Karpas-422 (cell line): ENCODE measurements around the gene TRABD2B. TPM values are rescaled to one million over a fixed set of nuclear protein-coding genes. Genes with fewer than 3 reads are reported as not detected.

ENCODE experiments used
- DNase-seq: peaks from one replicate; pipeline ENCODE4 v3.0.0-alpha.2; 2015
- H2AFZ ChIP-seq: fragments of 200-600 bp; sonication (generic); 2 replicates; pipeline ENCODE4 v1.6.1; 2014; ENCODE audit warnings: antibody characterized with exemption, low read length, mixed read lengths
- H3K27ac ChIP-seq: fragments of 200-600 bp; sonication (generic); 2 replicates; pipeline ENCODE4 v1.5.1; 2014; ENCODE audit warnings: mild to moderate bottlenecking, low read length, moderate library complexity
- H3K27me3 ChIP-seq: fragments of 200-600 bp; sonication (generic); 2 replicates; pipeline ENCODE4 v1.6.1; 2014; ENCODE audit warnings: low read length, mixed read lengths
- H3K36me3 ChIP-seq: fragments of 200-600 bp; sonication (generic); 2 replicates; pipeline ENCODE4 v1.6.1; 2014; ENCODE audit warnings: low read length, mixed read lengths; ENCODE audit not compliant: insufficient read depth
- H3K4me1 ChIP-seq: fragments of 200-600 bp; sonication (generic); 2 replicates; pipeline ENCODE4 v1.6.1; 2014; ENCODE audit warnings: mild to moderate bottlenecking, low read length, mixed read lengths
- H3K4me2 ChIP-seq: fragments of 200-600 bp; sonication (generic); 2 replicates; pipeline ENCODE4 v1.6.1; 2014; ENCODE audit warnings: low read length, low read depth, mild to moderate bottlenecking; ENCODE audit not compliant: poor library complexity, severe bottlenecking
- H3K4me3 ChIP-seq: fragments of 200-600 bp; sonication (generic); 2 replicates; pipeline ENCODE4 v1.5.1; 2014; ENCODE audit warnings: mild to moderate bottlenecking, antibody characterized with exemption, low read length, mixed read lengths
- H3K79me2 ChIP-seq: fragments of 200-600 bp; sonication (generic); 2 replicates; pipeline ENCODE4 v1.6.1; 2014; ENCODE audit warnings: mild to moderate bottlenecking, low read length, mixed read lengths
- H3K9ac ChIP-seq: fragments of 200-600 bp; sonication (generic); 2 replicates; pipeline ENCODE4 v1.6.0; 2014; ENCODE audit warnings: low read length
- H3K9me2 ChIP-seq: fragments of 200-600 bp; sonication (generic), shearing (Covaris generic); replicated peaks from 2 replicates; pipeline ENCODE4 v1.6.0; 2014; ENCODE audit warnings: mild to moderate bottlenecking, low read length, moderate library complexity; ENCODE audit not compliant: insufficient read depth
- H3K9me3 ChIP-seq: fragments of 300-700, 200-600 bp; sonication (generic); 2 replicates; pipeline ENCODE4 v1.6.1; 2014; ENCODE audit warnings: low read length, mixed read lengths
- H4K20me1 ChIP-seq: fragments of 200-600 bp; sonication (generic); 2 replicates; pipeline ENCODE4 v1.6.1; 2014; ENCODE audit warnings: mild to moderate bottlenecking, antibody characterized with exemption, low read length, low read depth; ENCODE audit not compliant: insufficient read depth
- total RNA-seq: library from RNA; depleted of rRNA; stranded (reverse); fragments of >200 nt; shearing (Covaris generic); gene quantifications from 2 replicates; pipeline ENCODE4 v1.2.3, GENCODE V29; 2014; ENCODE audit warnings: low replicate concordance

The TRABD2B gene
- total RNA-seq, 1 experiment from 2014 or later = not detected

DNA sequence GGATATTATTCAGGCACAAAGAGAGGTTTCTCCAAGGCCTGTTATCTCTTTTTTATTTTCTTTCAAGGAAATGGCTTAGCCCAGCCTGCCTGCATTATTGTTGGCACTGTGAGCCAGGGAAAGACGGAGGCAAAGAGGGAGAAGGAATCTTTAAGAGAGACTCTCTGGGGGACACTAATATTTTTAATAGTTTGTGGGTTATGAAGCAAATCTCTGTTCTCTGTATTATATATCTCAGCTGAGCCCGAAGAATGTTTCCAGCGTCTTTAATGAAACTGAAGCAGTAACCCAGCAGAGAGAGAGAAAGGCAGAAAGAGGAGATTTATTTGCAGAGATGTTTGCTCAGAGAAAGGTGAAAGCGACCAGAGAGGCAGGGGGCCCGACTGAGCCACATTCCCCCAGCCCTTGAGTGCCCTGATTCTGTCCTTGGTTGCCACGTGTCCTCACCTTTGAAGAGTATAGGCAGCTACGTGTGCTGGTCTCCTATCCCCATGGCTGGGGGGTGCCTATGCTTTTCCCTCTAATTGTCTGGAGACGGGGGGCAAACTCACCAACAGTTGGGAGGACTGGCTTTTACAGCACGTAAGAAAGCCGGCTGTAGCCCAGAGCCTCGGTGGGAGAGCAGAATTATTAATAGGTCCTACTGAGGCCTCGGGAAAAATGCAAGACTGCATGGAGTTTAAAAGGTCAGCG, 166.4 kb downstream of the TRABD2B start:
- Histone ChIP-seq H3K27ac (no peak overlapping the region), H2AFZ (no peak overlapping the region), H3K4me2 (no peak overlapping the region), H4K20me1 (no peaks in the 10 kb centered on the region), H3K9ac (no peak overlapping the region), H3K27me3 (peaks cover 3% of the 10 kb centered on the region; the same call in 1 of the 2 replicates), H3K9me2 (no peaks in the 10 kb centered on the region), H3K4me1 (no peaks in the 10 kb centered on the region), H3K9me3 (peaks cover 6% of the 10 kb centered on the region), H3K4me3 (no peak overlapping the region), H3K36me3 (no peaks in the 10 kb centered on the region), H3K79me2 (no peaks in the 10 kb centered on the region)
- no peak for DNase-seq

DNA sequence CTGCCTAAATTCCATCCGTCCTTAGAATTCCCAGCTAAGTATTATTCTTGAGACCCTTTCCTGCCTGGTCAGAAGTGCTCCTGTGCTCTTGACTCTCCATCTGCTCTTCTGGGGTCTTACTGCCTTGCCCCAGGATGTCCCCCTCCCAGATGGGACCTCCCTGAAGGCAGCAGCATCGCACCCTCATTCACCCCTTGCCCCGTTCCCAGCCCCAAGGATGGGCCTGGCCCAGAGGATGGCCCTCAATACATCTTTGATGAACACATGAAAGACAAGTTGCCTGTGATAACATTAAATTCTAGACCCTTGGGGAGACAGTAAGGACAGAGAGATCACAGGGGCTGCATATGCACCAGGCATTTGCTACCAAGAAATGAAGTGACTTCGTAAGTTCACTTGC, 167.2 kb downstream of the TRABD2B start:
- Histone ChIP-seq H3K27me3 (no peaks in the 10 kb centered on the region), H4K20me1 (no peaks in the 10 kb centered on the region), H3K4me3 (no peak overlapping the region), H3K9me2 (no peaks in the 10 kb centered on the region), H3K79me2 (no peaks in the 10 kb centered on the region), H2AFZ (no peak overlapping the region), H3K9me3 (no peaks in the 10 kb centered on the region), H3K4me1 (no peaks in the 10 kb centered on the region), H3K4me2 (no peak overlapping the region), H3K9ac (no peak overlapping the region), H3K36me3 (no peaks in the 10 kb centered on the region), H3K27ac (no peak overlapping the region)
- no peak for DNase-seq

DNA sequence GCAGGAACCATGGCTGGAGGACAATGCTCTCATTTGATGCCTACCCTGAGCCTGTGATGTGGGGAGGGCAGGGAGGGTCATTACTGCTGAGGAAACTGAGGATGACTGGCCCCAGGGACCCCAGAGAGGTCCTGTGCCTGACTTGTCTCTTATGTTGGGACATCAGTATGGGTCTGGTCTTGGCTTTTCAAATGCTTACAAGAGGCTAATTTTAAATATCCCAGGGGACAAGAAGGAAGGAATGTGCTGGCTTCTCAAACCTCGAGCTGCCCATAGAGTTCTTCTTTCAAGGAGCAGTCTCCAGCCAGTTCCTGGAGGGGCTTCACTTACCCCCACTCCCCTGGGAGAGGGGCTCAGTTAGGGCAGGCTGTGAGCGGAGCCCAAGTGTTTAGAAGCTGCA, 168.2 kb downstream of the TRABD2B start:
- no peaks in the 10 kb centered on the region for H3K9me2 ChIP-seq
- H3K4me1 ChIP-seq = no peaks in the 10 kb centered on the region
- no peak overlapping the region for H3K9ac ChIP-seq
- H2AFZ ChIP-seq = no peak overlapping the region
- no peaks in the 10 kb centered on the region for H3K36me3 ChIP-seq
- H3K9me3 ChIP-seq = no peaks in the 10 kb centered on the region
- H3K4me2 ChIP-seq = no peak overlapping the region
- no peaks in the 10 kb centered on the region for H4K20me1 ChIP-seq
- DNase-seq = no peak
- no peaks in the 10 kb centered on the region for H3K79me2 ChIP-seq
- no peak overlapping the region for H3K27ac ChIP-seq
- H3K27me3 ChIP-seq = no peaks in the 10 kb centered on the region
- no peak overlapping the region for H3K4me3 ChIP-seq

DNA sequence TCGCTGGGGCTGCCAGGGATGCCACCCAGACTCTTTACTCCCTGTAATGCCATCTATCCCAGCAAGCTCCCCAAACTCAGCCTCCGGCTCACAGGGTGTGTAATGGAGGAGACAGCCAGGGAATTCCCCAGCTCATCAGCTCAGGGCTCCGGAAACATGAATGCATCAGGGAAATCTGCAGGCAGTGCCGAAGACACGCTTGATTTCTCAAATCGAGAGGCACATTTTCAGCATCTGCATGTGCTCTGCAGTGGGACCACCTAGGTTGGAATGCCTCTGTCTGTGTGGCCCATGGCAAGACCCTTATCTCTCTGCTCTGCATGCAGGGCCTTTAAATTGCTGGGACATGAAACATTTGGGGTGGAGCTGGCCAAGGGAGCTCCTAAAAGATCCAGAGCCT, 170.1 kb downstream of the TRABD2B start:
- Histone ChIP-seq H2AFZ (no peak overlapping the region), H3K4me3 (no peak overlapping the region), H3K4me1 (no peaks in the 10 kb centered on the region), H4K20me1 (no peaks in the 10 kb centered on the region), H3K79me2 (no peaks in the 10 kb centered on the region), H3K4me2 (no peak overlapping the region), H3K9me3 (no peaks in the 10 kb centered on the region), H3K27ac (no peak overlapping the region), H3K9me2 (no peaks in the 10 kb centered on the region), H3K9ac (no peak overlapping the region), H3K36me3 (no peaks in the 10 kb centered on the region), H3K27me3 (no peaks in the 10 kb centered on the region)
- no peak for DNase-seq

DNA sequence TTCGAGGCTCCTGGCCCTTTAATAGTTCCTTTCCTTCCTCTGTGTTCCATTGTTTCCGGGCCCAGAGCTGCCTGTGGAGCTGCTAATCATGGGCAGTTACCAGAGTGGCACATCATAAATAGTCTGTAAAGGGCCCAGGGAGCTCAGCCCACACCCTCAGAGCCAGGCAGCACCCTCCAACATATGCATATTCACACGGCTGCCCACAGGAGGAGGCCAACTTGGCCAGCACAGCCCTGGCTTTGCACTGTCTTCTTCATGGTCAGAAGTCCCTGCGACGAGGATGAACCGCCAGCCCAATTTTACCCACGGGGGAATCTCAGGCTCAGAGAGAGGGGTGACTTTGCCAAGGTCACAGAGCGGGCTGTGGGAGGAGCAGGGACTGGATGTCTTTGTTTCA, 172.5 kb downstream of the TRABD2B start:
- H2AFZ ChIP-seq = no peak overlapping the region
- DNase-seq = no peak
- H3K27me3 ChIP-seq = no peaks in the 10 kb centered on the region
- no peaks in the 10 kb centered on the region for H3K4me1 ChIP-seq
- H3K4me3 ChIP-seq = no peak overlapping the region
- H3K4me2 ChIP-seq = no peak overlapping the region
- H4K20me1 ChIP-seq = no peaks in the 10 kb centered on the region
- H3K79me2 ChIP-seq = no peaks in the 10 kb centered on the region
- H3K36me3 ChIP-seq = no peaks in the 10 kb centered on the region
- no peak overlapping the region for H3K27ac ChIP-seq
- H3K9ac ChIP-seq = no peak overlapping the region
- no peaks in the 10 kb centered on the region for H3K9me2 ChIP-seq
- H3K9me3 ChIP-seq = no peaks in the 10 kb centered on the region

DNA sequence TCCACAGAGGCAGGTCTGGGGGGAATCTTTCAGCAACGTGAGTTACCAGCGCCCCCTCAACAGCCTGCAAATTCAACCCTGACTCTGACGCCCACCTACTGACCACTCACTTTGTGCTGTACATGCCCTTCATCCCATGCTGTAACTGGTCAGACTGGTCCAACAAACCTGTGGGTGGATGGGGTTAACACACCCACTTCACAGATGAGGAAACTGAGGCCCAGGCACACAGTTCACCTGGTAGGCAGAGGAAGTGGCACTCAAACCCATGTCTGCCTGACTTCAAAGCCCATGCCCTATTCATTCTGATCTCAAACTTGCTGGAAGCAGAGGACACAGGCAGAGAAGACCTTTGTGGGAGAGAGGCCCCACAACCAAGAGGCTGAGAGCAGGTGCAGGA, 172.9 kb downstream of the TRABD2B start:
- no peaks in the 10 kb centered on the region for H3K27me3 ChIP-seq
- H3K27ac ChIP-seq = no peak overlapping the region
- H3K9ac ChIP-seq = no peak overlapping the region
- no peaks in the 10 kb centered on the region for H3K4me1 ChIP-seq
- no peak overlapping the region for H2AFZ ChIP-seq
- H4K20me1 ChIP-seq = no peaks in the 10 kb centered on the region
- H3K79me2 ChIP-seq = no peaks in the 10 kb centered on the region
- no peaks in the 10 kb centered on the region for H3K9me2 ChIP-seq
- H3K36me3 ChIP-seq = no peaks in the 10 kb centered on the region
- no peaks in the 10 kb centered on the region for H3K9me3 ChIP-seq
- no peak overlapping the region for H3K4me2 ChIP-seq
- no peak overlapping the region for H3K4me3 ChIP-seq
- no peak for DNase-seq

DNA sequence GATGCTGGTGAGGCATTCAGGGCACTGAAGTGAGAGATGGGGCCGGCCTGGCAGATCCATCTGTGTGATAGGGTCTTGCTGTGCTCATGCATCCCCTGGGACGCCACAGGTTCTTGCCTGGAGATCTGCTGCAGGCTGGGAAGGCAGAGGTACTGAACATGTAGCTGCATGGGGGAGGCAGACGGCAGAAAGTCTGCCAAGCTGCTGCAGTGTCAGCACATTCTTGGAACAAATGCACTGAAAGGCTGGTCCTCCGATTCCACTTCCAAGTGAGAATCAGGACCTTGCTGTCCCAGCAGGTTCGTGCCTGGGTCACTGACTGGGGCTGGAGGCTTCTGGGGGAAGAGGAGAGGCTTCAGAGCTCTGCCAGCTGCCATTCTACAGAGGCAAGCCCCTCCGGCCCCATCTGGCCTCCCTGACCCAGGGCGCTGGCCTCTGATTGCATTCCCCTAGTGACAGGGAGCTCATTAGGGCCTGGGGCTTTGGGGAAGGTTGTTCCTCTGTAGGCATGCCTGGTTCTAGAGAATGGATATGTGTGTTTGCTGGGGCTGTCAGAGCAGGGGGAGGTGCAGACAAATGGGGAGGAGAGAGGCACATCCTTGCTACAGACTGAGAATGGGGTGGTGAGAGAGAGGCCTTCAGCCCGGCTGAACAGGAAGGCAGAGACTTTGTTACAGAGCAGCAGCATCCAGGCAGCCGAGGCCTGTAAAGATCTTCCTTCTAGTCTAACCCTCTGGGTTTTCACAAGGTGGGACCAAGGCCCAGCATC, 174.0 kb downstream of the TRABD2B start:
- Histone ChIP-seq H3K4me1 (no peaks in the 10 kb centered on the region), H3K9ac (no peak overlapping the region), H3K4me2 (no peak overlapping the region), H3K4me3 (no peak overlapping the region), H3K9me2 (no peaks in the 10 kb centered on the region), H3K79me2 (no peaks in the 10 kb centered on the region), H2AFZ (no peak overlapping the region), H3K27me3 (no peaks in the 10 kb centered on the region), H3K9me3 (no peaks in the 10 kb centered on the region), H3K27ac (no peak overlapping the region), H3K36me3 (no peaks in the 10 kb centered on the region), H4K20me1 (no peaks in the 10 kb centered on the region)
- no peak for DNase-seq

DNA sequence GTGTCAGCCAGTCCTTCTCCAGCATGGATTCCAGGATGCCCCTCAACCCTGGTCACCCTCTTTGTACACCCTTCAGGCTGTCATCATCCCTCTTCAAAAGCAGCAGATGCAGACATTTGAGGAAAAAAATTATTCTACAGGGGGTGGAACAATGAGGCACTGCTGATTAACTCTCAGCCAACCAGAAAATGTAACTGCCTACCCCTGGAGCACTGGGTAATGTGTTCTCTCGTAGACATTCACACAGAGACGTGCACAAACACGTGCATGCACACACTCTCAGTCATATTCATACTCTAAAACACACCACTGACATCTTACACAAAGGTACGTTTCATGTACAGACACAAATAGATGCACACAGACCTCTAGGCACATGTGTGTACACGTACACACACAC, 175.4 kb downstream of the TRABD2B start:
- DNase-seq = no peak
- Histone ChIP-seq H3K4me3 (no peak overlapping the region), H2AFZ (no peak overlapping the region), H3K4me2 (no peak overlapping the region), H3K27ac (no peak overlapping the region), H3K4me1 (no peaks in the 10 kb centered on the region), H4K20me1 (no peaks in the 10 kb centered on the region), H3K36me3 (no peaks in the 10 kb centered on the region), H3K9me2 (no peaks in the 10 kb centered on the region), H3K27me3 (no peaks in the 10 kb centered on the region), H3K9me3 (no peaks in the 10 kb centered on the region), H3K9ac (no peak overlapping the region), H3K79me2 (no peaks in the 10 kb centered on the region)
